Pancreas (tissue), 10 donors: ENCODE data around the gene AP5Z1. TPM values are rescaled to one million over a fixed set of nuclear protein-coding genes. Genes with fewer than 3 reads are reported as not detected.
A peak's percentile ranks its signal among the peaks of the same experiment; 100 is the strongest.

Source experiments
- ATAC-seq, 4 donors: fragments of 200-7000 bp; cut with Tn5 transposase; one replicate each; pipeline versions ENCODE4 v1.8.0 to v1.9.1; 2020; ENCODE audit warnings: mild to moderate bottlenecking in 4 of 4, moderate library complexity in 4 of 4
- DNase-seq, 6 donors: peaks; one replicate each; pipeline ENCODE4 v3.0.0-alpha.2; 2020
- FAIRE-seq: peaks from 2 replicates; lab custom pipeline; 2012; peaks lifted over from hg19 to GRCh38; lab: Jason Lieb, UNC
- H3K27ac ChIP-seq, 4 donors: fragments of 200-600 bp; sonication (generic); 1 replicate in 3 of 4; 2 replicates in 1 of 4; pipeline versions ENCODE4 v1.5.0 to v1.8.0; 2020
- H3K27me3 ChIP-seq, 4 donors: fragments of 200-600 bp; one replicate each; pipeline ENCODE4 v1.8.0; 2021
- H3K36me3 ChIP-seq, 3 donors: fragments of 200-600 bp; sonication (generic) in 1 of 3; one replicate each; pipeline versions ENCODE4 v1.5.0 to v1.8.0; 2020 to 2021
- H3K4me1 ChIP-seq, 3 donors: fragments of 200-600 bp; one replicate each; pipeline ENCODE4 v1.8.0; 2021
- H3K4me3 ChIP-seq, 4 donors: fragments of 200-600 bp; sonication (generic) in 2 of 4; one replicate each; pipeline versions ENCODE4 v1.5.0 to v1.8.0; 2020 to 2021
- H3K9me3 ChIP-seq, 4 donors: fragments of 200-600 bp; one replicate each; pipeline ENCODE4 v1.8.0; 2021
- CTCF ChIP-seq, 4 donors: fragments of 200-600 bp; sonication (generic) in 3 of 4; IDR thresholded peaks; one replicate each; pipeline versions ENCODE4 v1.5.0 to v1.8.0; 2021; ENCODE audit warnings: antibody characterized with exemption in 4 of 4
- WGBS, 2 donors: extraction: QIAGEN DNeasy Blood & Tissue Kit; methylation state at CpG; one replicate each; pipeline ENCODE4 v1.1.7; 2013; 5-methylcytosine and 5-hydroxymethylcytosine counted together
- intact Hi-C, 3 donors: fragments of 100-400 bp; cut with DNase I; formaldehyde crosslinking; loops; one replicate each; pipeline versions ENCODE4 v1.11.1 to v1.14.2; 2022
- polyA plus RNA-seq, 2 donors: library from polyadenylated mRNA; stranded (reverse); fragments of 200-250 nt; gene quantifications; one replicate each; pipeline ENCODE4 v1.2.3, GENCODE V29; 2013
- total RNA-seq, 6 donors: library from RNA; stranded (reverse); fragmentation: NEBNext Ultra II Directional in 4 of 6; extraction: Animal tissue kit (Norgen Biotek cat#: 25700) in 4 of 6; gene quantifications; one replicate each; pipeline versions ENCODE4 v1.2.1 to v1.2.4, GENCODE V29; 2021 to 2023
- donor health status: healthy with polysubstance abuse.
- donor health status: DM: no; HTN: no; CAD: no; lungs with moderate emphysema.
- donor health status: DM: no; HTN: no; CAD: no.
- donor health status: control.
- donor health status: control.
- donor health status: Bipolar disorder and iron deficiency.
- donor health status: DM: yes; HTN: yes; CAD: no.
- donor health status: DM: no; HTN: no; CAD: no.
- donor health status: DM: no; HTN: no; CAD: no.
- donor health status: DM: yes; HTN: yes; CAD: no.

The AP5Z1 gene
- total and polyA plus RNA-seq, 8 donors = 12.8 to 81.2 (median 18.3) TPM

GRCh38 chr7:4790078-4790465, 14.6 kb downstream of the AP5Z1 start:
- FAIRE-seq (no peak), ATAC-seq (no peak), DNase-seq (no peak)
- Histone ChIP-seq H3K4me3 (no peak overlapping the region), H3K27me3 (no peaks in the 10 kb centered on the region), H3K36me3 (peaks cover 0 to 46% (median 17%) of the 10 kb centered on the region in 3 donors), H3K27ac (no peak overlapping the region), H3K9me3 (no peaks in the 10 kb centered on the region), H3K4me1 (peaks cover 0 to 3% (median 0%) of the 10 kb centered on the region in 3 donors)
- no peak for TF ChIP-seq CTCF (IDR thresholded peaks at IDR 0.05)
- intact Hi-C loops = no loop called here
- WGBS, 2 donors = 79 to 92% methylated on average over 9 of the region's 9 CpGs

DNA sequence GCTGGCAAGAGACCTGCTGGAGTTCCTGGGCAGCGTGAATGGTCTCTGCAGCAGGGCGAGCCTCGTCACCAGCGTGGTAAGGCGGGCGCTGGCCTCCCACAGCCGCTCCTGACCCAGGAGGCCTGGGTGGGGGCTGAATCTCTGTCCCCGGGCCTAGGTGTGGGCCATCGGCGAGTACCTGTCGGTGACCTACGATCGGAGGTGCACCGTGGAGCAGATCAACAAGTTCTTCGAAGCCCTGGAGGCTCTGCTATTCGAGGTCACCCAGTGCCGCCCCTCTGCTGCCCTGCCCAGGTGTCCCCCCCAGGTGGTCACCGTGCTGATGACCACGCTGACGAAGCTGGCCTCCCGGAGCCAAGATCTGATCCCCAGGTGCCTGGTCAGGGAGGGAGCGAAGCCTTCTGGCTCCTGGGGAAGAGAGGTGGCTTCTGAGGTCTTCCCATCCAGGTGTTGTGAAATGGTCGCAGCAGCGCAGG, 15.1 kb downstream of the AP5Z1 start:
- FAIRE-seq (no peak), ATAC-seq (no peak), DNase-seq (no peak)
- H3K27ac ChIP-seq = no peak overlapping the region
- no peaks in the 10 kb centered on the region for H3K27me3 ChIP-seq
- TF ChIP-seq CTCF (IDR thresholded peaks at IDR 0.05) = no peak
- peaks cover 0 to 3% (median 0%) of the 10 kb centered on the region in 3 donors for H3K4me1 ChIP-seq
- peaks cover 0 to 42% (median 17%) of the 10 kb centered on the region in 3 donors for H3K36me3 ChIP-seq
- intact Hi-C loops = no loop called here
- no peaks in the 10 kb centered on the region for H3K9me3 ChIP-seq
- no peak overlapping the region for H3K4me3 ChIP-seq
- WGBS, 2 donors = 94 to 96% methylated on average over 24 of the region's 24 CpGs

GRCh38 chr7:4791101-4791737, 15.8 kb downstream of the AP5Z1 start:
- Histone ChIP-seq H3K9me3 (no peaks in the 10 kb centered on the region), H3K36me3 (peaks cover 0 to 38% (median 16%) of the 10 kb centered on the region in 3 donors), H3K27me3 (no peaks in the 10 kb centered on the region), H3K4me1 (peaks cover 0 to 3% (median 0%) of the 10 kb centered on the region in 3 donors), H3K27ac (no peak overlapping the region), H3K4me3 (no peak overlapping the region)
- WGBS, 2 donors = 93 to 95% methylated on average over 23 to 25 of the region's 25 CpGs
- no peak for TF ChIP-seq CTCF (IDR thresholded peaks at IDR 0.05)
- FAIRE-seq (no peak), DNase-seq (no peak), ATAC-seq (no peak)
- intact Hi-C loops = no loop called here

GRCh38 chr7:4791738-4792536, 16.5 kb downstream of the AP5Z1 start:
- 51 to 55% methylated on average over 43 to 50 of the region's 50 CpGs for WGBS, 2 donors
- H3K4me3 ChIP-seq = peak overlapping the region in 3 of 4 donors; percentile 25 to 51 (median 31)
- intact Hi-C loops = no loop called here
- peak; percentile 59 to 91 (median 76) for DNase-seq
- no peak for FAIRE-seq
- H3K9me3 ChIP-seq = no peaks in the 10 kb centered on the region
- ATAC-seq = peak; percentile 66 to 93 (median 87)
- H3K27ac ChIP-seq = no peak overlapping the region
- TF ChIP-seq CTCF (IDR thresholded peaks at IDR 0.05) = peak; percentile 50 to 79 (median 68)
- H3K36me3 ChIP-seq = peaks cover 0 to 30% (median 11%) of the 10 kb centered on the region in 3 donors
- H3K4me1 ChIP-seq = peaks cover 0 to 3% (median 0%) of the 10 kb centered on the region in 3 donors
- no peaks in the 10 kb centered on the region for H3K27me3 ChIP-seq
